H9 (cell line): ENCODE measurements around the gene SFXN5. TPM values are rescaled to one million over a fixed set of nuclear protein-coding genes. Genes with fewer than 3 reads are reported as not detected.

Source experiments
- DNase-seq: peaks from one replicate; pipeline ENCODE4 v3.0.0-alpha.2; 2017
- H2AFZ ChIP-seq: one replicate; pipeline ENCODE4 v1.6.1; 2013; ENCODE audit warnings: mild to moderate bottlenecking, low read length, control low read depth, moderate library complexity
- H2AK5ac ChIP-seq: 2 replicates; pipeline ENCODE4 v1.6.1; 2013; ENCODE audit warnings: low read length, control low read depth, mixed read lengths; ENCODE audit not compliant: insufficient read length
- H2BK120ac ChIP-seq: one replicate; pipeline ENCODE4 v1.6.1; 2013; ENCODE audit warnings: low read depth, mild to moderate bottlenecking, low read length, control low read depth, inconsistent platforms; ENCODE audit not compliant: poor library complexity, severe bottlenecking
- H2BK12ac ChIP-seq: 2 replicates; pipeline ENCODE4 v1.6.1; 2013; ENCODE audit warnings: low read length, control low read depth, mixed read lengths, low read depth; ENCODE audit not compliant: insufficient read length
- H2BK15ac ChIP-seq: 2 replicates; pipeline ENCODE4 v1.6.1; 2013; ENCODE audit warnings: low read depth, low read length, control low read depth
- H2BK20ac ChIP-seq: one replicate; pipeline ENCODE4 v1.6.1; 2013; ENCODE audit warnings: low read depth, mild to moderate bottlenecking, low read length, control low read depth, inconsistent platforms; ENCODE audit not compliant: poor library complexity, severe bottlenecking
- H2BK5ac ChIP-seq: 2 replicates; pipeline ENCODE4 v1.6.1; 2013; ENCODE audit warnings: low read length, control low read depth, mixed read lengths; ENCODE audit not compliant: insufficient read length
- H3K14ac ChIP-seq: 2 replicates; pipeline ENCODE4 v1.6.1; 2013; ENCODE audit warnings: low read length, control low read depth; ENCODE audit not compliant: insufficient read depth
- H3K18ac ChIP-seq: 2 replicates; pipeline ENCODE4 v1.6.1; 2013; ENCODE audit warnings: low read depth, mild to moderate bottlenecking, mixed read lengths, low read length, control low read depth; ENCODE audit not compliant: insufficient read length
- H3K23ac ChIP-seq: 2 replicates; pipeline ENCODE4 v1.6.1; 2013; ENCODE audit warnings: low read length, control low read depth, mixed read lengths, low read depth; ENCODE audit not compliant: insufficient read length
- H3K23me2 ChIP-seq: 2 replicates; pipeline ENCODE4 v1.6.1; 2013; ENCODE audit warnings: low read depth, mild to moderate bottlenecking, mixed read lengths, low read length, control low read depth; ENCODE audit not compliant: insufficient read length, poor library complexity, severe bottlenecking
- H3K27ac ChIP-seq: 2 replicates; pipeline ENCODE4 v1.5.1; 2013; ENCODE audit warnings: low read length, control low read depth, mixed read lengths, low read depth; ENCODE audit not compliant: insufficient read length
- H3K27me3 ChIP-seq: 2 replicates; pipeline ENCODE4 v1.6.1; 2013; ENCODE audit warnings: low read length, control low read depth, inconsistent platforms; ENCODE audit not compliant: insufficient read depth
- H3K4ac ChIP-seq: 2 replicates; pipeline ENCODE4 v1.6.1; 2013; ENCODE audit warnings: low read depth, mild to moderate bottlenecking, control low read depth, inconsistent platforms, low read length, moderate library complexity
- H3K4me1 ChIP-seq: 2 replicates; pipeline ENCODE4 v1.6.1; 2013; ENCODE audit warnings: low read length, control low read depth, inconsistent platforms; ENCODE audit not compliant: insufficient read depth
- H3K4me2 ChIP-seq: 2 replicates; pipeline ENCODE4 v1.6.1; 2013; ENCODE audit warnings: low read length, control low read depth, mixed read lengths; ENCODE audit not compliant: insufficient read length, insufficient read depth
- H3K56ac ChIP-seq: 2 replicates; pipeline ENCODE4 v1.6.1; 2013; ENCODE audit warnings: low read depth, mild to moderate bottlenecking, mixed read lengths, low read length, control low read depth; ENCODE audit not compliant: insufficient read length
- H3K79me1 ChIP-seq: 2 replicates; pipeline ENCODE4 v1.6.1; 2013; ENCODE audit warnings: low read depth, mild to moderate bottlenecking, moderate library complexity, low read length, control low read depth, inconsistent platforms; ENCODE audit not compliant: insufficient read depth, poor library complexity, severe bottlenecking
- H3K79me2 ChIP-seq: 2 replicates; pipeline ENCODE4 v1.6.1; 2013; ENCODE audit warnings: low read length, control low read depth, inconsistent platforms; ENCODE audit not compliant: insufficient read depth
- H3K9ac ChIP-seq: 2 replicates; pipeline ENCODE4 v1.6.1; 2013; ENCODE audit warnings: low read length, control low read depth, mixed read lengths; ENCODE audit not compliant: insufficient read length; ENCODE audit errors: extremely low read depth
- H3K9me3 ChIP-seq: one replicate; pipeline ENCODE4 v1.6.1; 2013; ENCODE audit warnings: low read depth, low read length, inconsistent platforms; ENCODE audit not compliant: control insufficient read depth
- H3T11ph ChIP-seq: one replicate; pipeline ENCODE4 v1.6.1; 2013; ENCODE audit warnings: mild to moderate bottlenecking, low read length, control low read depth, inconsistent platforms
- H4K20me1 ChIP-seq: one replicate; pipeline ENCODE4 v1.6.1; 2013; ENCODE audit not compliant: control insufficient read depth, insufficient read length, insufficient read depth
- H4K5ac ChIP-seq: 2 replicates; pipeline ENCODE4 v1.6.1; 2013; ENCODE audit warnings: low read depth, mild to moderate bottlenecking, mixed read lengths, low read length, control low read depth; ENCODE audit not compliant: insufficient read length
- H4K8ac ChIP-seq: replicated peaks from 2 replicates; pipeline ENCODE4 v1.6.1; 2013; ENCODE audit warnings: low read length, control low read depth, mixed read lengths, low read depth; ENCODE audit not compliant: insufficient read length
- H4K91ac ChIP-seq: 2 replicates; pipeline ENCODE4 v1.6.1; 2013; ENCODE audit warnings: low read depth, mild to moderate bottlenecking, moderate library complexity, mixed read lengths, low read length, control low read depth; ENCODE audit not compliant: insufficient read length
- H3K27ac Mint-ChIP-seq, 3 experiments: 2 replicates in 2 of 3; 3 replicates in 1 of 3; pipeline ENCODE4 v1.8.0; 2020 to 2021; ENCODE audit warnings: mixed read lengths in 3 of 3, mild to moderate bottlenecking in 1 of 3, moderate library complexity in 1 of 3
- H3K27me3 Mint-ChIP-seq: 2 replicates; pipeline ENCODE4 v1.8.0; 2021; ENCODE audit warnings: low read depth, mild to moderate bottlenecking, moderate library complexity, mixed read lengths
- H3K36me3 Mint-ChIP-seq, 3 experiments: 2 replicates in 2 of 3; 3 replicates in 1 of 3; pipeline ENCODE4 v1.8.0; 2020 to 2021; ENCODE audit warnings: low read depth in 3 of 3, mixed read lengths in 3 of 3; ENCODE audit not compliant: insufficient read depth in 1 of 3
- H3K4me1 Mint-ChIP-seq, 2 experiments: 2 replicates each; pipeline ENCODE4 v1.8.0; 2020; ENCODE audit warnings: mixed read lengths in 2 of 2
- H3K4me3 Mint-ChIP-seq, 2 experiments: 2 replicates in 1 of 2; 3 replicates in 1 of 2; pipeline ENCODE4 v1.8.0; 2020 to 2021; ENCODE audit warnings: mild to moderate bottlenecking in 2 of 2, mixed read lengths in 2 of 2, moderate library complexity in 1 of 2
- H3K9me3 Mint-ChIP-seq, 2 experiments: 2 replicates in 1 of 2; 3 replicates in 1 of 2; pipeline ENCODE4 v1.8.0; 2020; ENCODE audit warnings: mild to moderate bottlenecking in 2 of 2, mixed read lengths in 2 of 2, moderate library complexity in 1 of 2
- CTCF ChIP-seq: fragments of 200-600 bp; sonication (generic); conservative IDR thresholded peaks from 3 replicates; pipeline ENCODE4 v1.8.0; 2021; ENCODE audit warnings: antibody characterized with exemption, mild to moderate bottlenecking
- WGBS: extraction: QIAGEN DNeasy Blood & Tissue Kit; methylation state at CpG from one replicate; pipeline ENCODE4 v1.1.7; 2013; ENCODE audit warnings: missing lambda C conversion rate, low lambda C conversion rate, mixed read lengths; ENCODE audit not compliant: insufficient read length; ENCODE audit errors: extremely low coverage; 5-methylcytosine and 5-hydroxymethylcytosine counted together
- total RNA-seq: library from RNA; stranded (reverse); gene quantifications from 2 replicates; pipeline ENCODE4 v1.2.1, GENCODE V29; 2021

The SFXN5 gene
- total RNA-seq, 1 experiment from 2014 or later = 30.9 TPM

- Histone ChIP-seq H4K91ac (no peak overlapping the region), H3T11ph (no peak overlapping the region), H2AFZ (no peak overlapping the region), H2BK120ac (no peak overlapping the region), H3K9ac (no peak overlapping the region), H4K8ac (no peak overlapping the region), H2BK20ac (no peak overlapping the region), H3K27ac (no peak overlapping the region), H3K56ac (no peak overlapping the region), H3K23me2 (no peaks in the 10 kb centered on the region), H3K4me2 (no peak overlapping the region), H3K4me1 (no peaks in the 10 kb centered on the region), H3K14ac (no peak overlapping the region), H3K18ac (no peak overlapping the region), H4K5ac (no peak overlapping the region), H3K9me3 (no peaks in the 10 kb centered on the region), H2BK12ac (no peak overlapping the region), H2BK5ac (no peak overlapping the region), H3K23ac (no peak overlapping the region), H3K27me3 (no peaks in the 10 kb centered on the region), H3K79me1 (no peaks in the 10 kb centered on the region), H4K20me1 (no peaks in the 10 kb centered on the region), H3K4ac (no peak overlapping the region), H2BK15ac (no peak overlapping the region), H2AK5ac (no peak overlapping the region), H3K79me2 (no peaks in the 10 kb centered on the region)
- no peak for TF ChIP-seq CTCF
- Mint-ChIP-seq H3K27ac (peak overlapping the region in 1 of 3 experiments; percentile 50; a peak in 1 of 7 replicates), H3K4me3 (no peak overlapping the region), H3K4me1 (peaks cover 5 to 15% of the 10 kb centered on the region in 2 experiments), H3K27me3 (no peaks in the 10 kb centered on the region; the same call in 1 of the 2 replicates), H3K36me3 (peaks cover 0 to 6% (median 2%) of the 10 kb centered on the region in 3 experiments; a peak in 2 of 7 replicates), H3K9me3 (no peaks in the 10 kb centered on the region)
- peak; percentile 20 for DNase-seq
- no CpG with 5 or more reads among the region's 7 CpGs for WGBS
Observed at GRCh38 chr2:72996117-72996502, 75.4 kb downstream of the SFXN5 start.
